NB4 (cell line): Measurements from ENCODE around the gene P4HTM.

ENCODE experiments used
- DNase-seq: peaks from one replicate; pipeline ENCODE4 v3.0.0; 2010; ENCODE audit warnings: low read depth
- H3K4me3 ChIP-seq: one replicate; pipeline ENCODE4 v1.5.1; 2011; ENCODE audit warnings: mild to moderate bottlenecking, low read depth, low read length, moderate library complexity
- MAX ChIP-seq: IDR thresholded peaks from 2 replicates; pipeline ENCODE4 v1.6.1; 2011; ENCODE audit warnings: low read depth, low read length
- MYC ChIP-seq: IDR thresholded peaks from 2 replicates; pipeline ENCODE4 v1.6.1; 2011; ENCODE audit warnings: low read depth, low read length
- POLR2A ChIP-seq: IDR thresholded peaks from 2 replicates; pipeline ENCODE4 v1.6.1; 2011; ENCODE audit warnings: mild to moderate bottlenecking; ENCODE audit not compliant: insufficient read length; ENCODE audit errors: extremely low read depth
- TF ChIP-seq, protein P1 (sequence below): IDR thresholded peaks from one replicate; pipeline ENCODE4 v1.5.1; 2012; ENCODE audit warnings: low read depth, low read length

P4HTM gene

DNA sequence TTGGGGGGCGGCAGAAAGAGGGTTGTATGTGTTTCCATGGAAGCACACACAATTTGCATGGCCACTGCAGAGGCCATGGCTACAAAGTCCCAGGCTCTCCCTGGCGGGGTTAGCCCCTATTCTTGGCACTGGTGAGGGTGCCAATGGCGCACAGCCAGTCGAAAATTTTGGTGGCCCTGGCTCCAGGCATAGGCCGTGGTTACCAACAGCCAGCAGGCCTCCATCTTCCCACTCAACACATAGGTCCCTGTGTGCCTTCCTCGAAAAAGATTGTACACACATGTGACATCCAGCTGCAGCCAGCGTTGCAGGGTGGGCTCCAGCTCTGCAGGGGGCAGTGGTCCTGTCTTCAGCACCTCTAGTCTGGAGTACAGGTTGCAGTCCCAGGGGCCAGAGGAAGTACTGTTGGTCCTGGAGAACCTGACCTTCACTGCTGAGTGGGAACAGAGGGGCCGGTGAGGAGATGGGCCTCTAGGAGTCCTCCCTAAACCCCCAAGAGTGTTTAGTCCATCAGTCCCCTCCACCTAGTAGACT is 7.1 kb downstream of the P4HTM start:
- no peak overlapping the region for H3K4me3 ChIP-seq
- TF ChIP-seq, protein P1, sequence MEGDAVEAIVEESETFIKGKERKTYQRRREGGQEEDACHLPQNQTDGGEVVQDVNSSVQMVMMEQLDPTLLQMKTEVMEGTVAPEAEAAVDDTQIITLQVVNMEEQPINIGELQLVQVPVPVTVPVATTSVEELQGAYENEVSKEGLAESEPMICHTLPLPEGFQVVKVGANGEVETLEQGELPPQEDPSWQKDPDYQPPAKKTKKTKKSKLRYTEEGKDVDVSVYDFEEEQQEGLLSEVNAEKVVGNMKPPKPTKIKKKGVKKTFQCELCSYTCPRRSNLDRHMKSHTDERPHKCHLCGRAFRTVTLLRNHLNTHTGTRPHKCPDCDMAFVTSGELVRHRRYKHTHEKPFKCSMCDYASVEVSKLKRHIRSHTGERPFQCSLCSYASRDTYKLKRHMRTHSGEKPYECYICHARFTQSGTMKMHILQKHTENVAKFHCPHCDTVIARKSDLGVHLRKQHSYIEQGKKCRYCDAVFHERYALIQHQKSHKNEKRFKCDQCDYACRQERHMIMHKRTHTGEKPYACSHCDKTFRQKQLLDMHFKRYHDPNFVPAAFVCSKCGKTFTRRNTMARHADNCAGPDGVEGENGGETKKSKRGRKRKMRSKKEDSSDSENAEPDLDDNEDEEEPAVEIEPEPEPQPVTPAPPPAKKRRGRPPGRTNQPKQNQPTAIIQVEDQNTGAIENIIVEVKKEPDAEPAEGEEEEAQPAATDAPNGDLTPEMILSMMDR = no peak
- TF ChIP-seq POLR2A (no peak), MAX (no peak)
- DNase-seq = no peak

DNA sequence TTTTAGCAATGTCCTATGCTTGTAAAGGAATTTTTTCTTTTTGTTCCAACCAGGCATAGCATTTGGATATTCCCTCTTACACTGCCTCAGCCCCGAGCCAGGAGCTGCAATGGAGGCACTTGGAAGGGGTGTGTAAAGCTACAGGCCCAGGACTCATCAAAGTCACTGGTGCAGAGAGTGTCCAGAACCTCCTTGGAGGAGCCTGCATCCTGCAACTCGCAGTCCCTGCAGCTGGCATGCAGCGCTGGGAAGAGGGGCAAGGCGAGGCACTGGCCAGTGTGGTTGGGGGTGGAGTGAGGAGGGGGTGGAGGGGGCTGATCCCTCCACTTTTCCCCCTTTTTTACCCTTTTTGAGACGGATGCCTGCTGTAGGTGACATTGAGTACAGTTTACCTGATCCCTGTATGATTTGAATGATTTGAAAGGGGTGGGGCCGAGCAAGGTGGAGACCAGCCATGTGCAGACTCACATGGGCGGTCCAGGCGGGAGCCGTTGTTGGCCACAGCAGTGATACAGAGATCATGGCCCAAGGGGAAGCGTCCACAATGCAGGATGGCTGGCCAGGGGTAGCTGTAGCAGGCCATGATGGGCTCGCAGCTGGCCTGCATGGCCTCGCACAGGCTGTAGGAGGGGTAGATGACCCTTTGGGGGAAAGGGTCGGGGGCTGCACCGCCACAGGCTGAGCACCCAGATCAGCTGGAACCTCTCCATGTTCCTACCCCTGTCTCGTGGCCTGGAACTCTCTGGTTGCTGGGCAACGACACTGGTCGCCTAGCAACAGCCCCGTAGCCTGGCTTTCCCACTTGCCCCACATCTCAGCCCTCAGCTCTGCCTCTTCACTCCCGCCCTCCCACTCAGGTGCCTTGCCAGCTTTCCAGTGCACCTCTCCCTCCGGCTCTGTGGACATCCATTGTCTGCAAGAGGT is 7.9 kb downstream of the P4HTM start:
- TF ChIP-seq MAX (no peak), POLR2A (no peak), MYC (no peak)
- TF ChIP-seq, protein P1 = no peak
- H3K4me3 ChIP-seq = no peak overlapping the region
- no peak for DNase-seq

GRCh38 chr3:48999085-48999858 is 9.2 kb downstream of the P4HTM start:
- no peak for DNase-seq
- no peak for TF ChIP-seq POLR2A
- TF ChIP-seq MYC = no peak
- TF ChIP-seq, protein P1 = no peak
- TF ChIP-seq MAX = no peak
- no peak overlapping the region for H3K4me3 ChIP-seq

DNA sequence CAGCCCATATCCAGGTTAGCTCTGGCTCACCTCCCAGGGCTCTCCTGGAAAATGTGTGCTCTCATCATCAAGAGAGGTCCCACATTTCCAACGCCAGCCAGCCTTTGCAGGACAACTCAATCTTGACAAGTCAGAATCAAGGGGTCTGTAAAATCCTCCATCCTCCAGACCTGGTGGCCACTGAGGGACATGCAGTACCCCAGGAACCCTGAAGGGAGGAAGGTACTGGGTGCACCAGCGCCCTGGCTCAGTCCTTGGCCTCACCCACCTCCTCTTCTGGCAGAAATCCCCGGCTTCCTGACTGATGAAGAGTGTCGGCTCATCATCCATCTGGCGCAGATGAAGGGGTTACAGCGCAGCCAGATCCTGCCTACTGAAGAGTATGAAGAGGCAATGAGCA is 11.1 kb downstream of the P4HTM start:
- no peak overlapping the region for H3K4me3 ChIP-seq
- TF ChIP-seq, protein P1 = no peak
- TF ChIP-seq POLR2A = no peak
- TF ChIP-seq MAX = no peak
- no peak for TF ChIP-seq MYC
- DNase-seq = no peak

GRCh38 chr3:49004352-49005302 is 14.6 kb downstream of the P4HTM start:
- TF ChIP-seq POLR2A = no peak
- no peak for TF ChIP-seq MYC
- TF ChIP-seq MAX = no peak
- TF ChIP-seq, protein P1 = no peak
- H3K4me3 ChIP-seq = no peak overlapping the region
- DNase-seq = no peak
